ENCODE data around the gene SLC2A14.
"Not testable (repeated sequence)": the region's sequence is repeated elsewhere in the genome, so short reads cannot be mapped to it uniquely, and the experiment has no call there.

Gene SLC2A14

GRCh38 chr12:7832059-7832696 is 40.5 kb downstream of the SLC2A14 start:
- peak; percentile 11 for DNase-seq

- not testable (repeated sequence) for DNase-seq
Measured at GRCh38 chr12:7829737-7830136, 43.0 kb downstream of the SLC2A14 start.

GRCh38 chr12:7825754-7826153 is 47.0 kb downstream of the SLC2A14 start:
- DNase-seq = not testable (repeated sequence)

- DNase-seq = peak; percentile 69
Measured at GRCh38 chr12:7806863-7807487, 65.7 kb downstream of the SLC2A14 start.

- not testable (repeated sequence) for DNase-seq
Measured at GRCh38 chr12:7806319-7806718, 66.4 kb downstream of the SLC2A14 start.

- no peak for DNase-seq
Measured at GRCh38 chr12:7801460-7801859, 71.3 kb downstream of the SLC2A14 start.

- DNase-seq = not testable (repeated sequence)
Measured at GRCh38 chr12:7798750-7799308, 73.9 kb downstream of the SLC2A14 start.

GRCh38 chr12:7797698-7798398 is 74.9 kb downstream of the SLC2A14 start:
- DNase-seq = no peak

- DNase-seq = not testable (repeated sequence)
Measured at GRCh38 chr12:7797269-7797668, 75.4 kb downstream of the SLC2A14 start.

- DNase-seq = no peak
Measured at GRCh38 chr12:7793211-7793610, 79.5 kb downstream of the SLC2A14 start.

- not testable (repeated sequence) for DNase-seq
Measured at GRCh38 chr12:7788884-7789528, 83.7 kb downstream of the SLC2A14 start, which contains the start of gene NANOG. TSS of gene NANOG (plus strand) at chr12:7789402. CDS start at chr12:7789615, 213 bp downstream.

GRCh38 chr12:7788294-7788660 is 84.4 kb downstream of the SLC2A14 start:
- no peak for DNase-seq

GRCh38 chr12:7787574-7788293 is 85.0 kb downstream of the SLC2A14 start:
- no peak for DNase-seq

GRCh38 chr12:7784701-7785100 is 88.0 kb downstream of the SLC2A14 start:
- DNase-seq = no peak

- not testable (repeated sequence) for DNase-seq
Measured at GRCh38 chr12:7783433-7783832, 89.3 kb downstream of the SLC2A14 start.

GRCh38 chr12:7782055-7782454 is 90.7 kb downstream of the SLC2A14 start:
- DNase-seq = no peak

- no peak for DNase-seq
Measured at GRCh38 chr12:7781274-7781673, 91.4 kb downstream of the SLC2A14 start.

- DNase-seq = no peak
Measured at GRCh38 chr12:7769999-7770398, 102.7 kb downstream of the SLC2A14 start.

Data from NCI-H1694 (cell line).